H1 (cell line): Measurements from ENCODE around the gene SLC35A2. TPM values are rescaled to one million over a fixed set of nuclear protein-coding genes. Genes with fewer than 3 reads are reported as not detected.

Experiments used
- CTCF ChIA-PET: fragments of 300-600 bp; sonication (Branson Sonifier 250); formaldehyde crosslinking; loops from one replicate; lab custom pipeline; 2021; ENCODE audit not compliant: partially characterized antibody; lab: Charles Lee
- POLR2A ChIA-PET: fragments of 300-600 bp; sonication (Branson Sonifier 250); formaldehyde crosslinking; loops from one replicate; lab custom pipeline; 2021; ENCODE audit warnings: inconsistent platforms; ENCODE audit not compliant: partially characterized antibody; lab: Charles Lee
- DNase-seq, 2 experiments: peaks; one replicate each; pipeline versions ENCODE4 v3.0.0 to v3.0.0-alpha.2; 2010 to 2022; ENCODE audit warnings: low spot score in 2 of 2, low read depth in 1 of 2, mixed read lengths in 1 of 2
- FAIRE-seq: peaks from 2 replicates; lab custom pipeline; 2011; peaks lifted over from hg19 to GRCh38; lab: Jason Lieb, UNC
- H2AFZ ChIP-seq: 2 replicates; pipeline ENCODE4 v1.8.1; 2012; ENCODE audit warnings: low read length, inconsistent platforms
- H2AK5ac ChIP-seq: 2 replicates; pipeline ENCODE4 v1.6.1; 2013; ENCODE audit warnings: low read depth, low read length
- H2BK120ac ChIP-seq: replicated peaks from 2 replicates; pipeline ENCODE3; 2013; ENCODE audit warnings: low read depth, low read length, inconsistent platforms
- H2BK12ac ChIP-seq: 2 replicates; pipeline ENCODE4 v1.6.1; 2013; ENCODE audit warnings: low read depth, low read length
- H2BK15ac ChIP-seq: 2 replicates; pipeline ENCODE4 v1.6.1; 2013; ENCODE audit warnings: low read length
- H2BK20ac ChIP-seq: 2 replicates; pipeline ENCODE4 v1.6.1; 2013; ENCODE audit warnings: low read length
- H2BK5ac ChIP-seq: 2 replicates; pipeline ENCODE4 v1.6.1; 2013; ENCODE audit warnings: low read depth, low read length
- H3K14ac ChIP-seq: 2 replicates; pipeline ENCODE4 v1.6.1; 2013; ENCODE audit warnings: inconsistent platforms; ENCODE audit not compliant: insufficient read length
- H3K18ac ChIP-seq: 2 replicates; pipeline ENCODE4 v1.6.1; 2013; ENCODE audit warnings: low read length; ENCODE audit errors: extremely low read depth
- H3K23ac ChIP-seq: 2 replicates; pipeline ENCODE4 v1.6.1; 2013; ENCODE audit warnings: inconsistent platforms; ENCODE audit not compliant: insufficient read length
- H3K23me2 ChIP-seq: 2 replicates; pipeline ENCODE4 v1.6.1; 2013; ENCODE audit warnings: low read depth, low read length
- H3K27ac ChIP-seq: 2 replicates; pipeline ENCODE4 v1.6.1; 2011; ENCODE audit warnings: low read depth, low read length, inconsistent platforms
- H3K27me3 ChIP-seq, 4 experiments: replicated peaks in 1 of 4; 1 replicate in 1 of 4; 2 replicates in 3 of 4; pipeline versions ENCODE4 v1.6.1 to v1.8.1; 2011 to 2013; ENCODE audit warnings: low read length in 3 of 4, mild to moderate bottlenecking in 3 of 4, inconsistent platforms in 2 of 4, mixed read lengths in 2 of 4, moderate library complexity in 1 of 4; ENCODE audit not compliant: control insufficient read depth in 3 of 4, insufficient read depth in 3 of 4; ENCODE audit errors: extremely low read depth in 1 of 4
- H3K36me3 ChIP-seq, 4 experiments: 2 replicates each; pipeline versions ENCODE4 v1.6.1 to v1.8.1; 2011 to 2013; ENCODE audit warnings: mild to moderate bottlenecking in 4 of 4, low read length in 3 of 4, moderate library complexity in 2 of 4, control low read depth in 1 of 4, inconsistent platforms in 1 of 4; ENCODE audit not compliant: insufficient read depth in 4 of 4, control insufficient read depth in 2 of 4
- H3K4ac ChIP-seq: replicated peaks from 2 replicates; pipeline ENCODE3; 2013; ENCODE audit warnings: low read length, low read depth, mixed read lengths, inconsistent platforms; ENCODE audit not compliant: insufficient read length
- H3K4me1 ChIP-seq, 4 experiments: replicated peaks in 1 of 4; 1 replicate in 1 of 4; 2 replicates in 3 of 4; pipeline versions ENCODE4 v1.6.1 to v1.8.1; 2011 to 2013; ENCODE audit warnings: low read length in 3 of 4, inconsistent platforms in 2 of 4, mixed read lengths in 1 of 4; ENCODE audit not compliant: insufficient read depth in 4 of 4, control insufficient read depth in 3 of 4
- H3K4me2 ChIP-seq, 2 experiments: 2 replicates each; pipeline versions ENCODE4 v1.6.1 to v1.8.1; 2011 to 2013; ENCODE audit warnings: low read depth in 2 of 2, low read length in 2 of 2, control low read depth in 1 of 2, inconsistent platforms in 1 of 2, mild to moderate bottlenecking in 1 of 2; ENCODE audit not compliant: insufficient read depth in 1 of 2
- H3K4me3 ChIP-seq, 4 experiments: fragments of 200-600, 300-600 bp in 1 of 4; sonication (generic), shearing (Covaris generic), sonication (Bioruptor Twin) in 1 of 4; 2 replicates each; pipeline versions ENCODE4 v1.5.1 to v1.8.1; 2011 to 2016; ENCODE audit warnings: low read length in 4 of 4, low read depth in 3 of 4, control low read depth in 2 of 4, inconsistent platforms in 2 of 4, mild to moderate bottlenecking in 2 of 4, mixed read lengths in 1 of 4, moderate library complexity in 1 of 4; ENCODE audit not compliant: insufficient read depth in 2 of 4; ENCODE audit errors: extremely low read depth in 1 of 4
- H3K56ac ChIP-seq: replicated peaks from 2 replicates; pipeline ENCODE3; 2013; ENCODE audit warnings: low read depth, mild to moderate bottlenecking, mixed read lengths, low read length, inconsistent platforms; ENCODE audit not compliant: insufficient read length
- H3K79me1 ChIP-seq: 2 replicates; pipeline ENCODE4 v1.6.1; 2013; ENCODE audit warnings: low read depth, low read length, control low read depth
- H3K79me2 ChIP-seq, 2 experiments: 2 replicates each; pipeline versions ENCODE4 v1.6.1 to v1.8.1; 2012 to 2013; ENCODE audit warnings: low read length in 2 of 2, mild to moderate bottlenecking in 2 of 2, inconsistent platforms in 1 of 2; ENCODE audit not compliant: insufficient read depth in 2 of 2, control insufficient read depth in 1 of 2
- H3K9ac ChIP-seq, 4 experiments: replicated peaks in 1 of 4; 1 replicate in 1 of 4; 2 replicates in 3 of 4; pipeline versions ENCODE4 v1.6.1 to v1.8.1; 2011 to 2013; ENCODE audit warnings: low read depth in 3 of 4, low read length in 3 of 4, control low read depth in 2 of 4, mild to moderate bottlenecking in 2 of 4, moderate library complexity in 2 of 4, inconsistent platforms in 1 of 4; ENCODE audit errors: extremely low read depth in 1 of 4
- H3K9me3 ChIP-seq, 2 experiments: 2 replicates each; pipeline versions ENCODE4 v1.6.1 to v1.8.1; 2012 to 2013; ENCODE audit warnings: mild to moderate bottlenecking in 2 of 2, moderate library complexity in 2 of 2, control low read depth in 1 of 2, inconsistent platforms in 1 of 2, low read depth in 1 of 2, low read length in 1 of 2, mixed read lengths in 1 of 2; ENCODE audit not compliant: insufficient read depth in 2 of 2
- H4K20me1 ChIP-seq, 2 experiments: replicated peaks in 1 of 2; 2 replicates each; pipeline versions ENCODE3 to v1.8.1; 2011 to 2013; ENCODE audit warnings: inconsistent platforms in 2 of 2, low read length in 2 of 2, mild to moderate bottlenecking in 1 of 2; ENCODE audit not compliant: insufficient read depth in 2 of 2, control insufficient read depth in 1 of 2
- H4K5ac ChIP-seq: 2 replicates; pipeline ENCODE4 v1.6.1; 2013; ENCODE audit warnings: low read length, low read depth, mixed read lengths, inconsistent platforms; ENCODE audit not compliant: insufficient read length
- H4K8ac ChIP-seq: 2 replicates; pipeline ENCODE4 v1.8.0; 2013; ENCODE audit warnings: mild to moderate bottlenecking, moderate library complexity, low read length, inconsistent platforms; ENCODE audit not compliant: insufficient read depth; ENCODE audit errors: extremely low read depth
- H4K91ac ChIP-seq: replicated peaks from 2 replicates; pipeline ENCODE3; 2013; ENCODE audit warnings: low read length, mixed read lengths, inconsistent platforms; ENCODE audit not compliant: insufficient read length
- BACH1 ChIP-seq: IDR thresholded peaks from 2 replicates; pipeline ENCODE4 v1.6.1; 2012; ENCODE audit warnings: low read length, improper control_type of control experiment
- POLR2A ChIP-seq, 2 experiments: IDR thresholded peaks; 1 replicate in 1 of 2; 2 replicates in 1 of 2; pipeline ENCODE4 v1.6.1; 2011; ENCODE audit warnings: low read depth in 2 of 2, low read length in 2 of 2, mild to moderate bottlenecking in 2 of 2; ENCODE audit errors: control extremely low read depth in 1 of 2
- WGBS, 2 experiments: shearing (Covaris generic) in 1 of 2; methylation state at CpG; one replicate each; pipeline versions ENCODE4 v1.1.6 to v1.1.7; 2013 to 2015; ENCODE audit warnings: low lambda C conversion rate in 2 of 2, mixed read lengths in 2 of 2, inconsistent platforms in 1 of 2, low coverage in 1 of 2, missing lambda C conversion rate in 1 of 2; ENCODE audit not compliant: insufficient replicate concordance in 2 of 2, insufficient coverage in 1 of 2, insufficient read length in 1 of 2; ENCODE audit errors: extremely low coverage in 1 of 2, missing lambda C conversion rate in 1 of 2; 5-methylcytosine and 5-hydroxymethylcytosine counted together
- polyA plus RNA-seq, 7 experiments: library from polyadenylated mRNA; depleted of rRNA in 3 of 7; stranded (reverse) in 5 of 7; unstranded in 2 of 7; fragments of >200 nt in 5 of 7; fragments of 200-250 nt in 2 of 7; gene quantifications; 1 replicate in 5 of 7; 2 replicates in 1 of 7; 4 replicates in 1 of 7; pipeline versions ENCODE4 v1.2.1 to v1.2.3, GENCODE V29; 2011 to 2013; ENCODE audit warnings: missing spikeins in 2 of 7, mixed read lengths in 2 of 7
- total RNA-seq: library from RNA; stranded (reverse); fragmentation: NEBNext Ultra II Directional; extraction: Animal tissue kit (Norgen Biotek cat#: 25700); gene quantifications from 2 replicates; pipeline ENCODE4 v1.2.1, GENCODE V29; 2021

The SLC35A2 gene
- total and polyA plus RNA-seq, 2 of the 8 experiments (the other 6 are each of a cell fraction or from before 2014, with no cell fraction given), result 21.4 to 48.3 TPM

DNA sequence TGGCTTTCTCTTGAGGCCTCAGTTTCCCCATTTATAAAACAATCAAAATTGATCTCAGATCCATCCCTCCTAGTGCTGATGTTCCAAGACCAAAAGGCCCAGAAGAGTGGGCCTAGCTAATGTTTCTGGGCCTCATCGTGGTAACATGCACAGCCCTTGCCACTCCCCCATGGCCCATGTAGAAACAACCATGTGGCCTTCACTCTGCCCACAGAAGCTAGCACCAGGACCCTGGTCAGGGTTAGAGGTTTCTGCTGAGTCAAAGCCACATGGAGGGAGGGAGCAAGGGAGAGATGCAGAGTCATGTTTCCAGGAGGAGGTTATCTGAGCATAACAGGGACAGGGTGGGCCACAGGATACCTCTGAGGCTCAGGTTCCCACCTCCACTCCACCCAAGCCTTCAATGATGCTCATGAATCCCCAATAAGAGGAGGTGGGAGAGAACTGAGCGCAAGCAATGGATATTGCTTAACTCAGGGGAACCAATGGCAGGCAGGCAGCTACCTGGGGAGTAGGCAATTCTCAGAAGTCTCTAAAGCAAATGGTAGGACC, 29.0 kb upstream of the SLC35A2 start:
- no peak overlapping the region for H3K18ac ChIP-seq
- no peak overlapping the region for H2BK5ac ChIP-seq
- no peak overlapping the region for H2AFZ ChIP-seq
- H3K9me3 ChIP-seq, result no peaks in the 10 kb centered on the region
- ChIA-PET POLR2A (interaction anchor here (1.4 to 21.5 kb wide), 2 partner anchors 25 to 42 kb away, joined by 6 to 572 read pairs; partner anchors contain the start of genes PIM2, PQBP1, SLC35A2 and TIMM17B), CTCF (interaction anchor here (0.6 to 2.9 kb wide), 6 partner anchors 8 to 264 kb away, joined by 3 to 13 read pairs (median 4); no protein-coding TSS in a partner anchor)
- TF ChIP-seq BACH1 (peak; percentile 75; the same call in 1 of the 2 replicates), POLR2A (IDR thresholded peaks at IDR 0.05; ENCODE audit: control extremely low read depth in 1 of 2, low read depth in 2 of 2, low read length in 2 of 2) (no peak)
- no peak overlapping the region for H3K4ac ChIP-seq
- H3K36me3 ChIP-seq, result peaks cover 0 to 6% (median 0%) of the 10 kb centered on the region in 4 experiments; a peak in 4 of 8 replicates
- DNase-seq (no peak), FAIRE-seq (no peak)
- H3K56ac ChIP-seq, result no peak overlapping the region
- no peaks in the 10 kb centered on the region for H3K79me1 ChIP-seq
- no peak overlapping the region for H2BK120ac ChIP-seq
- no peak overlapping the region for H4K5ac ChIP-seq
- no peak overlapping the region for H3K4me3 ChIP-seq
- H3K14ac ChIP-seq, result no peak overlapping the region
- H4K20me1 ChIP-seq, result peaks cover 0 to 4% of the 10 kb centered on the region in 2 experiments
- H3K4me1 ChIP-seq, result peaks cover 0 to 12% (median 3%) of the 10 kb centered on the region in 4 experiments; a peak in 6 of 7 replicates
- H3K4me2 ChIP-seq, result no peak overlapping the region
- H4K8ac ChIP-seq, result no peak overlapping the region
- H3K27me3 ChIP-seq, result no peaks in the 10 kb centered on the region
- no peak overlapping the region for H2AK5ac ChIP-seq
- no peak overlapping the region for H2BK12ac ChIP-seq
- no peak overlapping the region for H2BK20ac ChIP-seq
- peaks cover 0 to 70% of the 10 kb centered on the region in 2 experiments; a peak in 2 of 4 replicates for H3K79me2 ChIP-seq
- H2BK15ac ChIP-seq, result no peak overlapping the region
- H3K9ac ChIP-seq, result no peak overlapping the region
- H4K91ac ChIP-seq, result no peak overlapping the region
- 100% methylated on average over 1 of the region's 2 CpGs; no CpG with 5 or more reads in 1 of the 2 experiments for WGBS, 2 experiments
- H3K27ac ChIP-seq, result no peak overlapping the region
- no peak overlapping the region for H3K23ac ChIP-seq
- no peaks in the 10 kb centered on the region; the same call in 1 of the 2 replicates for H3K23me2 ChIP-seq
